Mucosa of rectum (tissue), 2 donors: ENCODE measurements around the gene TMEM231.

Experiments used
- H3K27ac ChIP-seq, 2 donors: one replicate each; pipeline ENCODE4 v1.7.0; 2013; ENCODE audit warnings: inconsistent platforms in 2 of 2, low read depth in 2 of 2, low read length in 2 of 2
- H3K27me3 ChIP-seq, 2 donors: one replicate each; pipeline ENCODE4 v1.7.0; 2013; ENCODE audit warnings: low read length in 2 of 2; ENCODE audit not compliant: control insufficient read depth in 2 of 2, insufficient read depth in 2 of 2
- H3K36me3 ChIP-seq, 2 donors: one replicate each; pipeline ENCODE4 v1.7.0; 2013; ENCODE audit warnings: low read length in 2 of 2; ENCODE audit not compliant: control insufficient read depth in 2 of 2, insufficient read depth in 2 of 2
- H3K4me1 ChIP-seq, 2 donors: one replicate each; pipeline ENCODE4 v1.7.0; 2013; ENCODE audit warnings: low read length in 2 of 2, mild to moderate bottlenecking in 1 of 2; ENCODE audit not compliant: control insufficient read depth in 2 of 2, insufficient read depth in 2 of 2
- H3K4me3 ChIP-seq, 2 donors: one replicate each; pipeline ENCODE4 v1.7.0; 2013; ENCODE audit warnings: low read length in 2 of 2
- H3K9ac ChIP-seq, 2 donors: one replicate each; pipeline ENCODE4 v1.7.0; 2013; ENCODE audit warnings: low read length in 2 of 2, low read depth in 1 of 2, mild to moderate bottlenecking in 1 of 2
- H3K9me3 ChIP-seq, 2 donors: one replicate each; pipeline ENCODE4 v1.7.0; 2013; ENCODE audit warnings: low read length in 2 of 2; ENCODE audit not compliant: control insufficient read depth in 2 of 2
- donor health status: healthy.
- donor health status: Normal muscosa, but diverticular disease.

The TMEM231 gene

GRCh38 chr16:75494661-75495075, 61.4 kb downstream of the TMEM231 start:
- no peak overlapping the region for H3K27ac ChIP-seq
- H3K9me3 ChIP-seq: no peaks in the 10 kb centered on the region
- H3K9ac ChIP-seq: peak overlapping the region; percentile 24 to 53
- H3K27me3 ChIP-seq: peaks cover 5 to 8% of the 10 kb centered on the region in 2 donors
- peak overlapping the region; percentile 37 to 54 for H3K4me3 ChIP-seq
- H3K4me1 ChIP-seq: peaks cover 0 to 4% of the 10 kb centered on the region in 2 donors
- H3K36me3 ChIP-seq: no peaks in the 10 kb centered on the region

GRCh38 chr16:75494184-75494583, 61.9 kb downstream of the TMEM231 start:
- no peak overlapping the region for H3K9ac ChIP-seq
- no peak overlapping the region for H3K4me3 ChIP-seq
- H3K27ac ChIP-seq: no peak overlapping the region

GRCh38 chr16:75491876-75492275, 64.2 kb downstream of the TMEM231 start:
- Histone ChIP-seq H3K9me3 (no peaks in the 10 kb centered on the region), H3K4me1 (peaks cover 4 to 11% of the 10 kb centered on the region in 2 donors), H3K36me3 (no peaks in the 10 kb centered on the region), H3K9ac (no peak overlapping the region), H3K27me3 (peaks cover 5 to 8% of the 10 kb centered on the region in 2 donors), H3K27ac (no peak overlapping the region), H3K4me3 (no peak overlapping the region)

More at GRCh38 chr16:75494184-75494583, 61.9 kb downstream of the TMEM231 start:
- Histone ChIP-seq H3K36me3 (no peaks in the 10 kb centered on the region), H3K9me3 (no peaks in the 10 kb centered on the region), H3K4me1 (peaks cover 0 to 4% of the 10 kb centered on the region in 2 donors), H3K27me3 (peaks cover 5 to 8% of the 10 kb centered on the region in 2 donors)

DNA sequence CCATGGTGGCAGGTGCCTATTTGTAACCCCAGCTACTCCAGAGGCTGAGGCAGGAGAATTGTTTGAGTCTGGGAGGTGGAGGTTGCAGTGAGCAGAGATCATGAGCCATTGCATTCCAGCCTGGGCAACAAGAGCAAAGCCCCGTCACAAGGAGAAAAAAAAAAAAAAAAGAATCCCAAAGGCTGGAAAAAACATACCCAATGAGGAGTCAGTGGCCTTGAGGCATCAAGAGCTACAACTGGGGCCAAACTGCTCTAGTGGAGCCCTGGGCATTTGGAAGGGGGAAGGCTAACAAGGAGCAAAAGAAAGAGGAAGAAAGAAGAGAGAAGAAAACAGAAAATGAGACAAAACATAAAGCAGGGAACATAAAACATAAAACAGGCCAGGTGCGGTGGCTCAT, 67.7 kb downstream of the TMEM231 start:
- Histone ChIP-seq H3K27ac (no peak overlapping the region), H3K4me1 (peaks cover 11 to 18% of the 10 kb centered on the region in 2 donors), H3K9ac (no peak overlapping the region), H3K9me3 (no peaks in the 10 kb centered on the region), H3K36me3 (no peaks in the 10 kb centered on the region), H3K27me3 (no peaks in the 10 kb centered on the region), H3K4me3 (no peak overlapping the region)
